DMS153 treated with DMSO at 0.1 percent for 48 hours (cell line): ENCODE results near the gene HRG.

Source experiments
- DNase-seq: peaks from one replicate; lab custom pipeline; 2025; ENCODE audit not compliant: unreplicated experiment; lab: John Stamatoyannopoulos, UW

The HRG gene

DNA sequence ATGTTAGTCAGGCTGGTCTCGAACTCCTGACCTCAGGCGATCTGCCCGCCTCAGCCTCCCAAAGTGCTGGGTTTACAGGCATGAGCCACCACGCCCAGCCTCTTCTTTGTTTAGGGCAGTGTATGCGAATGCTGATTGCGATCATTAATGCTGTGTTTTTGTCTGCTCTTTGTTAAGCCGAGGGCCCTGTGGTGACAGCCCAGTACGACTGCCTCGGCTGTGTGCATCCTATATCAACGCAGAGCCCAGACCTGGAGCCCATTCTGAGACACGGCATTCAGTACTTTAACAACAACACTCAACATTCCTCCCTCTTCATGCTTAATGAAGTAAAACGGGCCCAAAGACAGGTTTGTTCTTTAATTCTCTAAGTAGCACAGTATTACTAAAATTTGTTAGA, 59.1 kb downstream of the HRG start:
- DNase-seq: no peak
